Mucosa of rectum (tissue), 2 donors: Measurements from ENCODE around the gene PLCB3.

Source experiments
- H3K27ac ChIP-seq, 2 donors: one replicate each; pipeline ENCODE4 v1.7.0; 2013; ENCODE audit warnings: inconsistent platforms in 2 of 2, low read depth in 2 of 2, low read length in 2 of 2
- H3K27me3 ChIP-seq, 2 donors: one replicate each; pipeline ENCODE4 v1.7.0; 2013; ENCODE audit warnings: low read length in 2 of 2; ENCODE audit not compliant: control insufficient read depth in 2 of 2, insufficient read depth in 2 of 2
- H3K36me3 ChIP-seq, 2 donors: one replicate each; pipeline ENCODE4 v1.7.0; 2013; ENCODE audit warnings: low read length in 2 of 2; ENCODE audit not compliant: control insufficient read depth in 2 of 2, insufficient read depth in 2 of 2
- H3K4me1 ChIP-seq, 2 donors: one replicate each; pipeline ENCODE4 v1.7.0; 2013; ENCODE audit warnings: low read length in 2 of 2, mild to moderate bottlenecking in 1 of 2; ENCODE audit not compliant: control insufficient read depth in 2 of 2, insufficient read depth in 2 of 2
- H3K4me3 ChIP-seq, 2 donors: one replicate each; pipeline ENCODE4 v1.7.0; 2013; ENCODE audit warnings: low read length in 2 of 2
- H3K9ac ChIP-seq, 2 donors: one replicate each; pipeline ENCODE4 v1.7.0; 2013; ENCODE audit warnings: low read length in 2 of 2, low read depth in 1 of 2, mild to moderate bottlenecking in 1 of 2
- H3K9me3 ChIP-seq, 2 donors: one replicate each; pipeline ENCODE4 v1.7.0; 2013; ENCODE audit warnings: low read length in 2 of 2; ENCODE audit not compliant: control insufficient read depth in 2 of 2
- donor health status: healthy.
- donor health status: Normal muscosa, but diverticular disease.

PLCB3 gene

DNA sequence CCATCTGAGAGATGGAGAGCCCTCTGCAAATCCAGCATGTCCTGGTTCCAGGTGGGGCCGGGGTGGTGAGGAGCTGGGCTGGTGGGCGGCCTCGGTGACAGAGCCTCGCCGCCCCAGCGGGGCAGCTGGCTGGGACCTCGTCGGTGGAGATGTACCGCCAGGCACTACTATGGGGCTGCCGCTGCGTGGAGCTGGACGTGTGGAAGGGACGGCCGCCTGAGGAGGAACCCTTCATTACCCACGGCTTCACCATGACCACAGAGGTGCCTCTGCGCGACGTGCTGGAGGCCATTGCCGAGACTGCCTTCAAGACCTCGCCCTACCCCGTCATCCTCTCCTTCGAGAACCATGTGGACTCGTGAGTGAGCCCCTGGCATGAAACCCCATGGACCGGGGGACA lies 7.0 kb downstream of the PLCB3 start:
- Histone ChIP-seq H3K9ac (no peak overlapping the region), H3K4me1 (peaks cover 2 to 6% of the 10 kb centered on the region in 2 donors), H3K27me3 (no peaks in the 10 kb centered on the region), H3K9me3 (no peaks in the 10 kb centered on the region), H3K36me3 (peaks cover 59 to 68% of the 10 kb centered on the region in 2 donors), H3K4me3 (no peak overlapping the region), H3K27ac (no peak overlapping the region)

GRCh38 chr11:64258946-64259532 lies 7.7 kb downstream of the PLCB3 start:
- H3K9ac ChIP-seq: no peak overlapping the region
- H3K27me3 ChIP-seq: no peaks in the 10 kb centered on the region
- peaks cover 63 to 73% of the 10 kb centered on the region in 2 donors for H3K36me3 ChIP-seq
- no peak overlapping the region for H3K27ac ChIP-seq
- H3K4me1 ChIP-seq: no peaks in the 10 kb centered on the region
- H3K9me3 ChIP-seq: no peaks in the 10 kb centered on the region
- no peak overlapping the region for H3K4me3 ChIP-seq

DNA sequence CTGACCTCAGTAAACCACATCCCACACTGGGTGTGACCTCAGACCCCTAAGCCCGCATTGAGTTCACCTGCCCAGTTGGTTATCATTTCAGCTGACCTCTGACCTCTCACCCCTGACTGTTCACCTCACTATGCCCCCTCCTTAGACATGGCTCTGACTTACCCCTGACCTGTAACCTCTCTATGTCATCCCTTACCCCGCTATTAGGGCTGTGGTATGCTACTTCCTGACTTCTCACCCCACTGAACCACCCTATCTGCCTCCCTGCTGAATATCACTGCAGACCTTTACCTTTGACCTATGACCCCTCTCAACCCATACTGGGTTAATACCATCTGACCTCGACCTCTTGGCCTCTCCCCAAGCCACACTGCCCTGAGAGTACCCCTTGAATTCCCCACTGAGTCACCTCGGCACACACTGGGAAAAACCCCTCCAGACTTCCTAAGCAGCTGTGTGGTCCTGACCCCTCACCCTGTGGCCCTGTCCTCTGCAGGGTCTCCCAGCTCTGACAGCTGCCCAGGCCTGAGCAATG lies 8.3 kb downstream of the PLCB3 start:
- H3K9me3 ChIP-seq: no peaks in the 10 kb centered on the region
- H3K4me1 ChIP-seq: no peaks in the 10 kb centered on the region
- H3K9ac ChIP-seq: no peak overlapping the region
- H3K4me3 ChIP-seq: no peak overlapping the region
- H3K27me3 ChIP-seq: no peaks in the 10 kb centered on the region
- peaks cover 62 to 76% of the 10 kb centered on the region in 2 donors for H3K36me3 ChIP-seq
- no peak overlapping the region for H3K27ac ChIP-seq

DNA sequence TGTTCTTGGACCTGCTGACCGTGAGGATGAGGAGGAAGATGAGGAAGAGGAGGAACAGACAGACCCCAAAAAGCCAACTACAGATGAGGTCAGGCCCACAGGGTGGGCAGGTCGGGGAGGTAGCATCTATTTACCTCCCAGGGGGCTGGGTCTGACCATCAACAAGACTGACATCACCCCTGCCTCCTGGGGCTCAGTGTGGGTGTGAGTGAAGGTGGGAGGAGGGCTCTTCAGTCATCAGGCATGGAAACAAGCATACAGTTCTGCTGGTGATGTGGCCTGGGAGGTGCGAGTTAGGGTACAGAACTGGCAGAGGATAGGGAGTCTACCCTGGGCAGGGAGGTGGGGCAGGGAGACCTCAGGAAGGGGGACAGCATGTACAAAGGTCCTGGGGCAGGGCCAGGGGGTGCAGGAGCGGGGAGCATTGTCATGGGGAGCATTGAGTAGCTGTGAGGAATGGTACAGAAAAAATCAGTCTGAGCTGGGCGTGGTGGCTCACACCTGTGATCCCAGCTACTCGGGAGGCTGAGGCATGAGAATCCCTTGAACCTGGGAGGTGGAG lies 8.9 kb downstream of the PLCB3 start:
- Histone ChIP-seq H3K27ac (no peak overlapping the region), H3K9me3 (no peaks in the 10 kb centered on the region), H3K36me3 (peaks cover 58 to 73% of the 10 kb centered on the region in 2 donors), H3K4me1 (no peaks in the 10 kb centered on the region), H3K9ac (no peak overlapping the region), H3K27me3 (no peaks in the 10 kb centered on the region), H3K4me3 (no peak overlapping the region)

DNA sequence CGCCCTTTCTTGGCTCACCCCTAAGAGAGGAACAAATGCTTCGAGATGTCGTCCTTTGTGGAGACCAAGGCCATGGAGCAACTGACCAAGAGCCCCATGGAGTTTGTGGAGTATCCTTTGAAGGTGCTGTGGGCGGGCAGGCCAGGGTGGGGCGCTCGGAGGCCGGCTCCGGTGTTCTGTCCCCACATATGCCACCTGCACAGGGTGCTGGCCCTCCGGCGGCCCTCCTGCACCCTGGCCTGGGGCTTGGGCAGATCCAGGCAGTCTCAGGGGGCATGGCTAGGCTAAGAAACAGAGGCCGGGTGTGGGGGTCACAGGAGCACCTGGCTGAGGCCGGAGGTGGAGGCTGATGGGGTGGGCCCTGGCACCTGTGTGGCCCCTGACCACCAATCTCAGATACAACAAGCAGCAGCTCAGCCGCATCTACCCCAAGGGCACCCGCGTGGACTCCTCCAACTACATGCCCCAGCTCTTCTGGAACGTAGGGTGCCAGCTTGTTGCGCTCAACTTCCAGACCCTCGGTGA lies 10.3 kb downstream of the PLCB3 start:
- H3K36me3 ChIP-seq: peaks cover 59 to 75% of the 10 kb centered on the region in 2 donors
- no peak overlapping the region for H3K27ac ChIP-seq
- no peaks in the 10 kb centered on the region for H3K27me3 ChIP-seq
- no peaks in the 10 kb centered on the region for H3K9me3 ChIP-seq
- H3K9ac ChIP-seq: no peak overlapping the region
- peaks cover 0 to 2% of the 10 kb centered on the region in 2 donors for H3K4me1 ChIP-seq
- H3K4me3 ChIP-seq: no peak overlapping the region

GRCh38 chr11:64262271-64263002 lies 11.1 kb downstream of the PLCB3 start:
- Histone ChIP-seq H3K36me3 (peaks cover 60 to 71% of the 10 kb centered on the region in 2 donors), H3K4me1 (peaks cover 3 to 6% of the 10 kb centered on the region in 2 donors), H3K27ac (no peak overlapping the region), H3K27me3 (no peaks in the 10 kb centered on the region), H3K9ac (no peak overlapping the region), H3K4me3 (no peak overlapping the region), H3K9me3 (no peaks in the 10 kb centered on the region)

- Histone ChIP-seq H3K27ac (no peak overlapping the region), H3K9me3 (no peaks in the 10 kb centered on the region), H3K27me3 (no peaks in the 10 kb centered on the region), H3K4me1 (peaks cover 10 to 14% of the 10 kb centered on the region in 2 donors), H3K36me3 (peaks cover 60 to 66% of the 10 kb centered on the region in 2 donors), H3K4me3 (no peak overlapping the region), H3K9ac (no peak overlapping the region)
Observed at GRCh38 chr11:64263021-64263946, 12.0 kb downstream of the PLCB3 start.

GRCh38 chr11:64263947-64264317 lies 12.6 kb downstream of the PLCB3 start:
- peaks cover 16 to 21% of the 10 kb centered on the region in 2 donors for H3K4me1 ChIP-seq
- no peaks in the 10 kb centered on the region for H3K9me3 ChIP-seq
- no peak overlapping the region for H3K9ac ChIP-seq
- H3K27ac ChIP-seq: no peak overlapping the region
- no peaks in the 10 kb centered on the region for H3K27me3 ChIP-seq
- H3K4me3 ChIP-seq: no peak overlapping the region
- peaks cover 55 to 62% of the 10 kb centered on the region in 2 donors for H3K36me3 ChIP-seq

DNA sequence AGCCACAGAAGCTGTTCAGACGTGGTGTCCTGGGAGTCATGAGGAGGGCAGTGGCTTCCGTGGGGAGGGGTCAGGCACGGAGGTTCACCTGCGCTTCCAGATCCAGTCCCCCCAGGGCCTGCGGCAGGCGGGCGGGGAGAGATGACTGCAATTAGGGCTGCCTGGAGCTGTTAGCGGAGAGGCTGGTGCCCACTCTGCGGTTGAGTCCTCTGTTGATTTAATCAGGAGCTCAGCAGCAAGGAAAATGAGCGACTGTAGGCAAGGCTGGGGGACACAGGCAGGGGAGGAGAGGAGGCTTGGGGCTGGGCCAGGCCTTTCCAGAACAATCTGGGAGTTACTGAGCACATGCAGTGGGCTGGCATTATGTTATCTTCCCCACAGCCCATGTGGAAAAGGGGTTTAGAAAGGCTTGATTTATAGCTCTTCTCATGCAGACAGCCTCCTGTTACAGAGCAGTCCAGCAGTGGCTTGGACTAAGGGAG lies 13.1 kb downstream of the PLCB3 start:
- Histone ChIP-seq H3K27ac (no peak overlapping the region), H3K27me3 (no peaks in the 10 kb centered on the region), H3K4me1 (peaks cover 19 to 23% of the 10 kb centered on the region in 2 donors), H3K9me3 (no peaks in the 10 kb centered on the region), H3K9ac (no peak overlapping the region), H3K4me3 (no peak overlapping the region), H3K36me3 (peaks cover 52 to 58% of the 10 kb centered on the region in 2 donors)
